HUES6 (cell line): ENCODE results near the gene STXBP4.
A peak's percentile ranks its signal among the peaks of the same experiment; 100 is the strongest.

ENCODE experiments used
- H3K27ac ChIP-seq: 2 replicates; pipeline ENCODE4 v1.7.0; 2013; ENCODE audit warnings: low read depth, mild to moderate bottlenecking, low read length, inconsistent platforms
- H3K27me3 ChIP-seq: 2 replicates; pipeline ENCODE4 v1.6.1; 2013; ENCODE audit warnings: low read length; ENCODE audit not compliant: control insufficient read depth, insufficient read depth
- H3K36me3 ChIP-seq: 2 replicates; pipeline ENCODE4 v1.6.1; 2013; ENCODE audit warnings: low read length; ENCODE audit not compliant: control insufficient read depth, insufficient read depth
- H3K4me1 ChIP-seq: 2 replicates; pipeline ENCODE4 v1.6.1; 2013; ENCODE audit warnings: low read length; ENCODE audit not compliant: control insufficient read depth, insufficient read depth
- H3K4me3 ChIP-seq: 2 replicates; pipeline ENCODE4 v1.5.1; 2013; ENCODE audit warnings: low read depth, low read length
- H3K9ac ChIP-seq: one replicate; pipeline ENCODE4 v1.6.1; 2013; ENCODE audit warnings: mild to moderate bottlenecking, low read length
- H3K9me3 ChIP-seq: 2 replicates; pipeline ENCODE4 v1.6.1; 2013; ENCODE audit warnings: low read depth, low read length; ENCODE audit not compliant: control insufficient read depth, insufficient read depth

The STXBP4 gene

DNA sequence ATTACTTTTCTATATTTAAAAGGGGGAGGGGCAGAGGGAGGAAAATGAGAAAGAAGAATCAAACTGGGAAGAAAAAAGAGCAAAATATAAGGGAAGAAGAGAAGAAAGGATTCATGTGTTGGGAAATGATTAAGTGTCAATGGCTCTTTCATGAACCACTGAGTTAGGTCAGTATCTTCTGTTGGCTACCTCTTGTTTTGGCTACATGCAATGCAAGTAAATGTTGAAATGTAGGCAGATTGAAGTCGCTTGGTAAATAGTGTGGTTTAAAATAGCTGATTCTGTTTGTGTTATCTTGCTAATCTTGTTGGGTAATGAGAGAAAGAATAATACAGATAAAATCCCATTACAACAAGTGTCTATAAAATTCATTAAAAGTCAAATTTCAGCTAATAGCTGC, 27.3 kb upstream of the STXBP4 start:
- no peaks in the 10 kb centered on the region for H3K9me3 ChIP-seq
- peaks cover 66% of the 10 kb centered on the region for H3K36me3 ChIP-seq
- no peak overlapping the region for H3K4me3 ChIP-seq
- peaks cover 6% of the 10 kb centered on the region; the same call in 1 of the 2 replicates for H3K4me1 ChIP-seq
- no peak overlapping the region for H3K27ac ChIP-seq
- no peak overlapping the region for H3K9ac ChIP-seq
- no peaks in the 10 kb centered on the region for H3K27me3 ChIP-seq

GRCh38 chr17:54944796-54945195, 23.8 kb upstream of the STXBP4 start:
- H3K9ac ChIP-seq, result no peak overlapping the region
- peaks cover 66% of the 10 kb centered on the region for H3K36me3 ChIP-seq
- no peaks in the 10 kb centered on the region for H3K9me3 ChIP-seq
- no peaks in the 10 kb centered on the region for H3K27me3 ChIP-seq
- no peak overlapping the region for H3K4me3 ChIP-seq
- H3K4me1 ChIP-seq, result no peaks in the 10 kb centered on the region
- no peak overlapping the region for H3K27ac ChIP-seq

- Histone ChIP-seq H3K9ac (no peak overlapping the region), H3K27ac (no peak overlapping the region), H3K4me1 (no peaks in the 10 kb centered on the region), H3K4me3 (no peak overlapping the region), H3K27me3 (no peaks in the 10 kb centered on the region), H3K9me3 (no peaks in the 10 kb centered on the region), H3K36me3 (peaks cover 66% of the 10 kb centered on the region)
Observed at GRCh38 chr17:54945231-54945630, 23.3 kb upstream of the STXBP4 start.

DNA sequence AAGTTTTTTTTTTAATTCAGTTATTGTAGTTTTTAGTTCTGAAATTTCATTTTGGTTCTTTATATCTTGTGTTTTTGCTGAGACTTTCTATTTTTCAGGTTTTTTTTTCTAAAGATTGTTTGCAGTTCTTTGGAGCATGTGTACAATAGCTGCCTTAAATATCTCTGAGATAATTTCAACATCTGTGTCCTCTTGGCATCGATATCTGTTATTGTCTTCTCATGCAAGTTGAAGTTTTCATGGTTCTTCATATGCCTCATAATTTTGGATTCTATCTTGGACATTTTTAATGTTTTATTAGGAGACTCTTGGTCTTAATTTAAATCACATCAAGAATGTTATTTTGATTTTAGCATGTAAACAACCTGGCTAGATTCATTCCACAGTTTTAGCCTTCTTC, 22.9 kb upstream of the STXBP4 start:
- Histone ChIP-seq H3K9ac (no peak overlapping the region), H3K4me3 (no peak overlapping the region), H3K27me3 (no peaks in the 10 kb centered on the region), H3K4me1 (no peaks in the 10 kb centered on the region), H3K9me3 (no peaks in the 10 kb centered on the region), H3K27ac (no peak overlapping the region), H3K36me3 (peaks cover 66% of the 10 kb centered on the region)

DNA sequence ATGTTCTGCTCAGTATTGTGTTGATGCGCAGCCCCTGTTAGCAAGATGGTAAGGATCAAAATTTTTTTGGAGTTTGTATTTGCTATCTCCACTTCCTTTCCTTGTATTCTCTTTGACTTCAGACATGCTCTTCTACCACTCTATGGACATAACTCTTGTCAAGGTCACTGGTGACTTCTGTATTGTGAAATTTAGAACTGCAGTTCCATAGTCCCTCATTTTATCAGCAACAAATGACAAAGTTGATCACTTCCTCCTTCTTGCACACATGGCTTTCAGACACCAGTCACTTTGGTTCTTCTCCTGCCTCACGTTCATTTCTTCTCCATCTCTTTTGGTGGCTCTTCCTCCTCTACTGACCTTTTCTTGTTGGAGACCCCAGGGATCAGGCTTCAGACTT, 21.2 kb upstream of the STXBP4 start:
- Histone ChIP-seq H3K4me3 (no peak overlapping the region), H3K36me3 (peaks cover 66% of the 10 kb centered on the region), H3K27ac (no peak overlapping the region)

GRCh38 chr17:54948380-54948779, 20.2 kb upstream of the STXBP4 start:
- Histone ChIP-seq H3K4me1 (no peaks in the 10 kb centered on the region), H3K27ac (no peak overlapping the region), H3K27me3 (no peaks in the 10 kb centered on the region), H3K9ac (no peak overlapping the region), H3K36me3 (peaks cover 74% of the 10 kb centered on the region), H3K4me3 (no peak overlapping the region), H3K9me3 (no peaks in the 10 kb centered on the region)

More for the DNA sequence above, 21.2 kb upstream of the STXBP4 start:
- H3K9me3 ChIP-seq, result no peaks in the 10 kb centered on the region
- no peaks in the 10 kb centered on the region for H3K27me3 ChIP-seq
- no peak overlapping the region for H3K9ac ChIP-seq
- H3K4me1 ChIP-seq, result no peaks in the 10 kb centered on the region

- Histone ChIP-seq H3K4me3 (no peak overlapping the region), H3K27me3 (no peaks in the 10 kb centered on the region), H3K27ac (no peak overlapping the region), H3K9me3 (no peaks in the 10 kb centered on the region), H3K9ac (no peak overlapping the region), H3K4me1 (no peaks in the 10 kb centered on the region), H3K36me3 (peaks cover 90% of the 10 kb centered on the region)
Observed at GRCh38 chr17:54950116-54950515, 18.4 kb upstream of the STXBP4 start.

GRCh38 chr17:54951286-54951685, 17.3 kb upstream of the STXBP4 start:
- Histone ChIP-seq H3K9me3 (no peaks in the 10 kb centered on the region), H3K9ac (no peak overlapping the region), H3K27ac (no peak overlapping the region), H3K4me1 (no peaks in the 10 kb centered on the region), H3K27me3 (no peaks in the 10 kb centered on the region), H3K4me3 (no peak overlapping the region), H3K36me3 (peaks cover 94% of the 10 kb centered on the region)

DNA sequence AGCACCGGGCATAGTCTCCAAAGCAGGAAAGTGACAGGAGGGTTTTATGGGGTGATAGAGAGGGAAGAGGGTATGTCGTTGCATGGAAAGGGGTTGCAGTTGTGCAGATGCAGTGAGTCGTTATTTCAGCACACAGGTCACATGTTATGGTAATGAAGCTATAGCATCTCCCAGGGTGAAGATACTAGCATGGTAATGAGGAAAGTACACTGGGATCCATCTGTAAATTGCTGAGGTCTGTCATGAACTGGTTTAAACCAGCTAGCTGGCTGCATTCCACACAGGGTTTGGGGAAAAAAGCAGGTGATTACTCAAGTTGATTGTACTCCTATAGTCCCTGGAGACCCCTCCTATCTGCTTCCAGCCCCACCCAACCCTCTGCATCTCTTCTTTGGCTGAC, 11.8 kb upstream of the STXBP4 start:
- Histone ChIP-seq H3K27ac (no peak overlapping the region), H3K36me3 (peaks cover 85% of the 10 kb centered on the region), H3K9ac (no peak overlapping the region), H3K4me1 (peaks cover 9% of the 10 kb centered on the region), H3K4me3 (no peak overlapping the region), H3K27me3 (no peaks in the 10 kb centered on the region), H3K9me3 (no peaks in the 10 kb centered on the region)

DNA sequence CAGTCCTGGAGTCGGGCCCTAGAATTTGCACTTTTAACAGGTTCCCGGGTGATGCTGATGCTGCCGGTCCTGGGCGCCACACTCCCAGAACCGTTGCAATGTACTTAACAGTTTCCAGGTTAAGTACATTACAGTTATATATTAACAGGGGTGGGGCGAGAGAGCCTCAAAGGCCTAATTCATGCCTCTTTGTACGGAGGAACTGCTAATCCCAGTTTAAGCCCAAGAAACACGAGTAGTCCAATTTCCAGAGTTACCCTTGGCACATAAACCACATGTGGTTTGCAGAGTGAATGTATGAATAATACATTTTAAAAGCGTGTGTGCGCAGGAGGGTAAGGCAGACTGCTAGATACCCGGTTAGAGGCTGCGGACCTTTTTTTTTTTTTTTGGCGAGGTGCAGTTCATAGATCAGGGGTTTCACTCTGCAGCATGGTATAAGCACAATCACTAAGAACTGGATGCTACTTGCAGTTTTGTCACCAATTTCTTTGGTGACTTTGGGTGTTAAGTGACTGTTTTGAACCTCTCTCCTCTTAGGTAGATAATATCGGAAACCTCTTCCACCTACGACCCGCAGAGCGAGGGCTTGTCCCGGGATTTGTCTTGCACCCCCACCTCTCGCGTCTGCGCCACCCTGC, 824 bp upstream of the STXBP4 start:
- Histone ChIP-seq H3K9ac (peak overlapping the region; percentile 97), H3K9me3 (no peaks in the 10 kb centered on the region), H3K4me1 (peaks cover 13% of the 10 kb centered on the region), H3K27me3 (no peaks in the 10 kb centered on the region), H3K27ac (peak overlapping the region; percentile 56), H3K4me3 (peak overlapping the region; percentile 86), H3K36me3 (peaks cover 23% of the 10 kb centered on the region)

GRCh38 chr17:54968988-54969332, 395 bp downstream of the STXBP4 start:
- no peaks in the 10 kb centered on the region for H3K27me3 ChIP-seq
- peak overlapping the region; percentile 86 for H3K4me3 ChIP-seq
- H3K27ac ChIP-seq, result peak overlapping the region; percentile 56
- peak overlapping the region; percentile 97 for H3K9ac ChIP-seq
- no peaks in the 10 kb centered on the region for H3K9me3 ChIP-seq
- H3K36me3 ChIP-seq, result peaks cover 10% of the 10 kb centered on the region
- peaks cover 13% of the 10 kb centered on the region for H3K4me1 ChIP-seq
